HG03159 (cell line): ENCODE data around the gene USP38.
"Not testable (repeated sequence)": the region's sequence is repeated elsewhere in the genome, so short reads cannot be mapped to it uniquely, and the experiment has no call there.

Experiments used
- ATAC-seq: cut with Tn5 transposase; IDR thresholded peaks from one replicate; pipeline ENCODE4 v1.9.1; 2021; ENCODE audit warnings: mild to moderate bottlenecking, moderate library complexity; ENCODE audit not compliant: unreplicated experiment

The USP38 gene

DNA sequence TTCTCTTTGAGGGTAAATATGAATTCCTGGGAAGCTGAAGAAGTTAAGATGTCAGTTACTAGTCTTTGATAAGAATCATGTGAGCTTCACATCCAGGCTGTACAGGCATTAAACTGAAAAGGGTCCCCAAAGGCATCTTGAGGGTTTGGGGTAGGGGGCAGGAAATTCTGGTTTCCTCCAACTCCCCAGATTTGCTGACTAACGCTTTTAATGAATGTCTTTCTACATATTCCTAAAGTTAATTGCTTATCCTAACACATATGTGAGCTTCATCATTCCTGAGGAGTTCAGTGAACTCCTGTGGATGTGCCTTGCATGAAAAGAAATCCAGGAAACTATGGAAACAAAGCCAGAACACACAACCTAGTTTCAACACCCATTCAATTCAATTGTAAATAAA is 78.1 kb downstream of the USP38 start:
- no peak for ATAC-seq

DNA sequence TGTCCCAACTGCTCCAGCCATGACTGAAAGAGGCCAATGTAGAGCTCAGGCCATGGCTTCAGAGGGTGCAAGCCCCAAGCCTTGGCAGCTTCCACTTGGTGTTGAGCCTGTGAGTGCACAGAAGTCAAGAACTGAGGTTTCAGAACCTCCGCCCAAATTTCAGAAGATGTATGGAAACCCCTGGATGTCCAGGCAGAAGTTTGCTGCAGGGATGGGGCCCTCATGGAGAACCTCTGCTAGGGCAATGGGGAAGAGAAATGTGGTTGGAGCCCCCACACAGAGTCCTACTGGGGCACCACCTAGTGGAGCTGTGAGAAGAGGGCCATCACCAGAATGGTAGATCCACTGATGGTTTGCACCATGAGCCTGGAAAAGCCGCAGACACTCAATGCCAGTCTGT is 83.0 kb downstream of the USP38 start:
- not testable (repeated sequence) for ATAC-seq

GRCh38 chr4:143270256-143270838 is 85.6 kb downstream of the USP38 start:
- ATAC-seq = no peak
